Measurements from ENCODE around the gene DDX4.
"Not testable (repeated sequence)": the region's sequence is repeated elsewhere in the genome, so short reads cannot be mapped to it uniquely, and the experiment has no call there.

Gene DDX4

GRCh38 chr5:55731848-55732247 lies 6.0 kb upstream of the DDX4 start:
- DNase-seq = no peak

GRCh38 chr5:55732585-55732984 lies 5.3 kb upstream of the DDX4 start:
- no peak for DNase-seq

DNA sequence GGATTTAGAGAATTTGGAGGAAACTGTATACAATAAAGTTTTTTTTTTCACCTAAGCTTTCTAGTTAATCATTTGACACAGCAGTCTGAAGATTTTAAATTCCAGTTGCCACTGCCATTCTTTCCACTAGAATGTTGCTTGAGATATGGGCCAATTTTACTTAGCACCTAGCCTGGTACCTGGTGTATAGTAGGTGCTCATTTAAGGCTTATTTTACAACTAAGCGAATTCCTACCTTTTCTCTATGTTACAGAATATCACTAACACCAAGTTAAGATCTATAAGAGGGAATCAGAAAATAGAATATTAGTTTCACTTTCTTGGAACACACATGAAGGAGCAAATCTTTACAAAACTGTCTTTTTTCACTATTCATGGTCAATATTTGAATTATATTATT lies 3.2 kb upstream of the DDX4 start:
- DNase-seq = no peak

- DNase-seq = no peak
These were observed 4.9 kb downstream of the DDX4 start for GRCh38 chr5:55742778-55743177.

DNA sequence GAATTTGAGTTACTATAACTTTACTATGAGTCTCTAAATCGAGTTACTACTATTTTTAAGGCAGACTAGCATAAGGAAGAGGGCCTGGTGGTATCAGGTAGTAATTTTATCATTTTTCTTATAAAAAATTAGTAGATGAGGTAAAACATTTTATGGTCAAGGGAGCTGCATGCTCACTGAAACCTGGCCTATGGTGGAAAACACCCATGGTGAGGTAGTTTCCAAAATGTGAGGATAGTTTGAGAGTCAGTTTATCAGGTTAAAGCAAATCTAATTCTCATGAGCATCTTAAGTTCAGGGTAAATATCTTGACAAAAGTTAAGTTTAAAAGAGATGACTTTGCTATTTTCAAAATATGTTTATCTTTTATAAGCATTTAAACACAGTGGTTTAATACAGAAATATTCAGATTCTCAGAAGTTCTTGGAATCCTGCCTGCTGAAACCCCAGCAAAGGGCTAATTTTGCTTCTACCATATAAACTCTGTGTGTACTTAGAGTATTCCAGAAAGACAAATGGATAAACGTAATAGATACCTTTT lies 10.0 kb downstream of the DDX4 start:
- no peak for DNase-seq

GRCh38 chr5:55749387-55749786 lies 11.5 kb downstream of the DDX4 start:
- no peak for DNase-seq

DNA sequence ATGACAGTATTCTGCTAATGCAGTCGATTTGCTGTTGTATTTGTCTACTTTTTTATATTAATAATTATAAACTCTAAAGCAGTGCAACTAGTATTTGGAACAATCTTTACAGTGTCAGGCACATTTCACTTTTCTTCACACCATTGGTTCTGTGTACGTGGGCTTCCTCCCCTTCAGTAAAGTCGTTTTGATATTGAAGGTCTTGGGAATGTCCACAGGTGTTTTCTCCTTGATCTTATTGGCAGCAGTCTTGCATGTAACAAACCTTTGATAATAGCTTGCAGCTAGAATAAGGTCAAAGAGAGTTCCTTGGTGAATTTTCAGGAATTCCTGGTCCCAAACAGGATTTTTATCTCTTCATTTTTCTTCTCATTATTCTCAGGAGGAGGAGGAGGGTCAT lies 12.2 kb downstream of the DDX4 start:
- no peak for DNase-seq

DNA sequence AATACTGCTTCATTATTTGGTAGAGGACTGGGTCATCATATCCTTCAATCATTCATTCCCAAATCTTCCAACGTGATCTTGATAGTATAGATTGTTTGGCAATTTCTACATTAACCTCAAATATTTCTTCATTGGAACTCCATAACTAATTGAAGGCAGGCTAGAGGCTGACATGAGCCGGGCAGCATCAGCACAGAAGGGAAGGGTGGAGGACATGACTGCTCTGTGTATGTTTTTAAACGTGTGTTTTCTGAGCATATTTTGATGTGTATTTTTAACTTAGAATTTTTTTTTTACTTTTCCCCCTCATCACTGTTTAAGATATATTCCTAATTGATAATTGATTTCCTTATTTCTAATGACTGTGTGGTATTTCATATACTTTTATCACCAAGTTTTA lies 12.6 kb downstream of the DDX4 start:
- no peak for DNase-seq

DNA sequence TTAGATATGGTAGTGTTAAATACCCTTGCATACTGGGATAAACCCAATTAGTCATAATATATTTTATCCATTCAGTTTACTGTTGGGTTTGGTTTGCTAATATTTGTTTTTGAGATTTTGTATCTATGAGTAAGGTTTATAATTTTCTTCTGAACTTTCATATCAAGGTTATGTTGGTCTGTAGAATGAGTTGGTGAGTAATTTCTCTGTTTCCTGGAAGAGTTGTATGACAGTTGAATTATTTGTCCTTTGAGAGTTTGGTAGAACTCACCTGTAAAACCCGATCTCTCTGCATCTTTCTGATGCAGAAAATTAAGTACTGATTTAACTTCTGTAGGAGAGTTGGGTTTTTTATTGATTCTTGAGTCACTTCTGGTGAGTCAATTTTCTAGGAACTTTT lies 20.4 kb downstream of the DDX4 start:
- no peak for DNase-seq

DNA sequence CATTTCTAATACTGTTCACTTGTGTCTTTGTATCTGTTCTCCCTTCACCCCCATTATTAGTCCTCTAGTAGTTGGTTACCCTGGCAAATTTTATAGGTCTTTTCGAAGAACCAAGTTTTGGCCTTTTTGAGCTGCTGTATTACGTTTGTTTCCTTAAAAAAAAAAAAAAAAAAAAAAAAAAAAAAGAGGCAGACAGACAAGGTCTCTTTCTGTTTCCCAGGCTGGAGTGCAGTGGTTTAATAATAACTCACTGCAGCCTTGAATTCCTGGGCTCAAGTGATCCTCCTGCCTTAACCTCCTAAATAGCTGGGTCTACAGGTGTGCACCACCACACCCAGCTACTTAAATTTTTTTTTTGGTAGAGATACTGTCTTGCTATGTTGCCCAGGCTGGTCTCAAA lies 20.9 kb downstream of the DDX4 start:
- no peak for DNase-seq

GRCh38 chr5:55761721-55762120 lies 23.9 kb downstream of the DDX4 start:
- not testable (repeated sequence) for DNase-seq

GRCh38 chr5:55763746-55764420 lies 26.0 kb downstream of the DDX4 start:
- DNase-seq = no peak

DNA sequence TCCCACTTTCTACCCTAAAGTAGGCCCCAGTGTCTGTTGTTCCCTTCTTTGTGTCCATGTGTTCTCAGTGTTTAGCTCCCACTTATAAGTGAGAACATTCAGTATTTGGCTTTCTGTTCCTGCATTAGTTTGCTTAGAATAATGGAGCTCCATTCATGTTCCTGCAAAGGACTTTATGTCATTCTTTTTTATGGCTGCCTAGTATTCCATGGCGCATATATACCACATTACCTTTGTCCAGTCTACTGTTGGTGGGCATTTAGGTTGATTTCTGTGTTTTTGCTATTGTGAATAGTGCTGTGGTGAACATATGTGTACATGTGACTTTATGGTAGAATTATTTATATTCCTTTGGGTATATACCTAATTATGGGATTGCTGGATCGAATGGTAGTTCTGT lies 30.4 kb downstream of the DDX4 start:
- no peak for DNase-seq

- DNase-seq = no peak
These were observed 33.4 kb downstream of the DDX4 start for GRCh38 chr5:55771175-55771655.

DNA sequence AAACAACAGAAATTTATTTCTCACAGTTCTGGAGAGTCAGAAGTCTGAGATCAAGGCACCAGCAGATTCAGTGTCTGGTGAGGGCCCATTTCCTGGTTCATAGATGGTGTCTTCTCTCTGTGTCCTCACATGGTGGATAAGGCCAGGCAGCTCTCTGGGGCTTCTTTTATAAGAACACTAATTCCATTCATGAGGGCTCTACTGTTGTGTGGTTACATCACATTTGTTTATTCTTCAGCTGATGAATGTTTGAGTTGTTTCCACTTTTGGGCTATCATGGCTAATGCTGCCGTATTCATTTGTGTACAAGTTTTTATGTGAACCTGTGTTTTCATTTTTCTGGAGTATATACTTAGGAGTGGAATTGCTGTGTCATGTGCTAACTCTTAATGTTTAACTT lies 35.2 kb downstream of the DDX4 start:
- no peak for DNase-seq

- no peak for DNase-seq
These were observed 39.5 kb downstream of the DDX4 start for GRCh38 chr5:55777332-55777731.

GRCh38 chr5:55800924-55801323 lies 63.1 kb downstream of the DDX4 start:
- DNase-seq = no peak

GRCh38 chr5:55808814-55809213 lies 71.0 kb downstream of the DDX4 start:
- DNase-seq = not testable (repeated sequence)

- DNase-seq = not testable (repeated sequence)
These were observed 78.1 kb downstream of the DDX4 start for GRCh38 chr5:55815939-55816338.

DNA sequence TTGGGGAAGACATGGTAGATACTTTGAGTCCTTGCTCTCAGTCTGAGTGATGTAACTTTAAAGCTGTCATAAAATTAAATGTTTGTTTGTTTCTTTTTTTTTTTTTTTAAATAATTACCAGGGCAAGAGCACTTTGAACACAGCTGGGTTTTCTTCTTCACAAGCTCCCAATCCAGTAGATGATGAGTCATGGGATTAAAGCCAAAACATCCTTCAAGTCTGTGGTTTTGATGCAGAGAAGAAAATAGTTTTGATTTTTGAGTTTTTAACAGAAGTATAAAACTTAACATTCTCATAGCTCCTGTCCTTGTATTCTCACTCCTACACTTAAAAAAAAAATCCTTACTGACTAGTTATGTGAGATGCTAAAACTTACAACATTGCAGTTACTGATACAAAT lies 78.5 kb downstream of the DDX4 start:
- no peak for DNase-seq

DNA sequence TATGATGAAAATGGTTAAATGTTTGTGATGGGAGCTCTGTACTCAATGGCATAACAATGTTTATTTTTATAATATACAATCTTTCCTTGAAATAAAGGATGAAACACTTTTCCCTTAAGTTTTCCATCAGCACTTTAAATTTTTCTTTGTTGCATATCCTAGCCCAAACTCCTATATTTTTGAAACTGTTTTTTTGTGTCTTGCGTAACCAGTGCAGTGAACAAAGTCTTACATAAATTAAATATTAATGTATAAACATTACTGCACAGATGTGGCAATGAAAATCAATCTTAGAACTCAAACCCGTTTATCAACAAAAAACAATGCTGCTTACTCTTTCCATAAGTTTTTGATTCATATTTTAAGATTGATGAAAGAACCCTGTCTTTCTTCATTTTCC lies 79.2 kb downstream of the DDX4 start:
- DNase-seq = no peak

DNA sequence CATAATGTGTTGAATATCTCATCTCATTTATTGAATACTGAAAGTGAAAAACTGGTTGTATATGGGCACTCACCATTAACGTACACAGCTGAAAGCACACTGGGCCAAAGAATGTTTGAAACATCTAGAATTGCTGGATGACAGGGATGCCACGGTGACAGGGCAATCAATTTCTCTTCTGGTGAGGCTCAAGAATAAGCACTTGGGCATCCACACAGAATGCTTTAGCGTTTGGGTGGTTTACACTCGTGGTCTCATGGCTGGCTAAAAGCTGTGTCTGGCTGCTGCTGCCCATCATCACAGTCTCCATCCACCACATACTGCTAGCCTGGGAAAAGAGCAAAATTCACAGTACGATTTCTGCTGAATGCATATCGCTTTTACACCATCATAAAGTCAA lies 82.6 kb downstream of the DDX4 start:
- no peak for DNase-seq

DNA sequence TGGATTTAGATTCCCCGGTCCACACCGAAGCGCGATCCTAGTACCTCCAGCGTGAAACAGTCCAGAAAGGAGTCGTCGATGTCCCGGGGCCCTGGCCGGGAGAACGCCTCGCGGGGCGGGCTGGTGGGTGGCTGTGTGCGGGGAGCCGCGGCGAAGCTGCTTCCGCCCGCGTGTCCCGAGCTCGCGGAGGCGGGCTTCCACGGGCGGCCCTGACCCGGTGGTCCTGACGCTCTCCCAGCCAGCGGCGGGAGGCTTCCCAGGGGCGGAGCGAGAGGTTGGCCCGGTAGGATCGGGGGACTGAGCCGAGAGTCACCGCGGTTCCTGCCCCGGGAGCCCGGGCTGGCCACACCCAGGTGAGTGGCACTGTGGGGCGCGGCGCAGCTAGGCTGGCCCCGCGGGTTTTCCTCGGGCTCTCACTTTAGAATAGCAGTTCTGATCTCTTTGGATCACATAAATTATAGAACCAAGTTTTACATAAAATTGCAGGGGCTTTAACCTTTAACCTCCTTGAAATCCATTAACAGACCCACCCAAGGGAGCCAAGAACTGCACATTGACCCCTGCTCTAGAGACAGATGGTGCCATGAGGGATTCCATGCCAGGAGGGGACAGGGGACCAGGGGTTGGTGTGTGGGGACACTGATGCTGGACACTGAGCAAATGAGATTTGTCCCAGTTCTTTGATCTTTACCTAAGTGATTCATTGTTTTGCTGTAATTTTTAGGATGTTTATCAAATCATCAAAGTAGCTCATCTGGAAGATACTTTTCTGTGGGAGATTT lies 84.1 kb downstream of the DDX4 start:
- no peak for DNase-seq

DNA sequence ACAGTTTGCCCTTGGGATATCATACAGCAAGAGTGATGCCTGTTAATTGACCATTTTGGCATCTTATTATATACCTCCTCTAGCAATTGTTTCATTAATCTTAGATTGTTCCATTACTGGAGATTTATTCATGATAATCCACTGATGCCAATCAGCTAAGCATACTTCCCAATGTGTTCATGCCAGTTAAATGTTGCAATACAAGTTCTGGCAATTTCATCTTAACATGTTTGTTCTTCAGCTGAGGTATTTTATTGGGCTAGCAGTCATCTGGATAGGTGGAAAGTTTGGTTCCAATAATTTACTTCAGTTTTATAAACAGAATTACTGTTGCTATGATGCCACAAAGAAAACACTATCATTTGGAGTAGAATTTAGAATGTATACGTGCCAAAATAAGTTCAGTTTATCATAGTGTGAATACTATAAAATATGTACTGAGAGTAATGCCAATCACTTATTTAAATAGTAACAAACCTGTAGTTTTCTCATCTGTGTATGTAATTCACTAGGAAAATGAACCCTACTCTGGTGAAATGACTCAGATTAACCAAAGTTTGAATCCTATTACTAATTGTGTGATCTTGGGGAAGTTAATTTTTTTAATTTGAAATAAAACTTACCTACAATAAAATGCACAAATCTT lies 85.4 kb downstream of the DDX4 start:
- no peak for DNase-seq
